Islet of Langerhans (tissue), 1 donor: ENCODE measurements around the gene KRTAP5-1.

Experiments
- FAIRE-seq: peaks from one replicate; lab custom pipeline; 2011; peaks lifted over from hg19 to GRCh38; lab: Jason Lieb, UNC

The KRTAP5-1 gene

DNA sequence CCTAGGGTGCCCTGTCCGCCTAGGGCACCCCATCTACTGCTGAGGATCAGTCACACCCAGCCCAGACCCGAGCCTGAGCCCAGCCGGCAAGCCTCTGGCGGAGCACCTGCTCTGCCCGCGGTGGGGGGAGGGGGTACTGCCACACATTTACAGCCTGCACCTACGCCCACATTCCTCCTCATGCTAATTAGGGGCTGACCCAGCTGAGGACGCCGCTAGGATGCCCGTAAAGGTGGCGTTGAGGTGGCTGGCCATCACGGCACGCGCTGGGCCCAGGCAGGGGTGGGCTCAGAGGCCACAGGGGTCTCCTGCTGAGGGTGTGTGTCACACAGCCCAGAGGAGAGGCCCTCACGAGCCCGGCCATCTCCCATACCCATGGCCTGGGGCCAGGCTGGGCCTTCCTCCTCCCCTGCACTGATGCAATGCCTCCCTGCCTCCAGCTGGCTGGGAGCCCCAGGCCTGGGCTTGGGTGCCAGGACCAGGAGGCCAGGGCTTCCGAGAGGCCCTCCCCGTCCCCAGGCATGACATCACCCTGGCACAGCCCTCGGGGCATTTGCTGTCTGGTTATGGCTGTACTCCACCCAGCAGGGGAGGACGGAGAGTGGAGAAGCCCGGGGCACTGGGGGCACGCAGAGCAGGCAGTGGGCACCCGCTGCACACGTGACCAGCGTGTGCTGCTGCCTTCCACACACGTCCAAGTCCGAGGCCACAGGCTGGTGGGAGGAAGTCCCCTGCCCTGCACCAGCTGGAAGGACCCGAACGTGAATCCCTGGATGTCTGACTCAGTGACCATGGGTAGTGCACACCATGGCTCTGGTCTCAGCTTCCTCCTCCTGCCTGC is 25.8 kb downstream of the KRTAP5-1 start:
- no peak for FAIRE-seq

GRCh38 chr11:1558775-1559110 is 26.3 kb downstream of the KRTAP5-1 start:
- no peak for FAIRE-seq

- FAIRE-seq = no peak
Measured at GRCh38 chr11:1557904-1558774, 26.9 kb downstream of the KRTAP5-1 start.

GRCh38 chr11:1557051-1557884 is 27.8 kb downstream of the KRTAP5-1 start:
- FAIRE-seq = no peak

DNA sequence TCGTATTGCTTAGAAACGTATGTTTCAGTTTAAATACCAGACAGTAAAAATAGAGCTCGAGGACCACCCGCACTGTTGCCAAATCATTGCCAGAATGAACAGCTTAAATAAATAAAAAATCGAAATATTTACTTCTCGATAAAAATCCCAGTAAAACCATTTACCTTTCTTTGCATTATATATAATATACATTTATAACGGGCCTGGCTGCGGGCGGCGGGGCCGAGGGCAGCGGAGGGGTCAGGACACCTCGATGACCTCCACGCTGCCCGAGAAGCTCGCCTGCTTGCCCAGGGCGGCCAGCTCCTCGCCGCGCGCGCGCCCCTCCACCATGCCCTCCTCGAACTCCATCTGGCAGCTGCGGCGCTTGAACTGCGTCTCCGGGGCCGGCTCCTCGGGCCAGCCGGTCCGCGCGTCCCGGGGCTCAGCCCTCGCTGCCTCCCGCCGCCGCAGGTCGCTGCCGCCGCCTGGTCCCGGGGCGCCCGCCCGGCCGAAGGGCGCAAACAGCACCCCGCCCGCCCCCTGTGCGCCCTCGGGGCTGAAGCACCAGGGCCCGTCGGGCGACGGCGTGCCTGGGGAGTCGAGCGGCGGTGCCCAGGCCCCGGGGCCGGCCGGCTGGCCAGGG is 28.7 kb downstream of the KRTAP5-1 start:
- no peak for FAIRE-seq

DNA sequence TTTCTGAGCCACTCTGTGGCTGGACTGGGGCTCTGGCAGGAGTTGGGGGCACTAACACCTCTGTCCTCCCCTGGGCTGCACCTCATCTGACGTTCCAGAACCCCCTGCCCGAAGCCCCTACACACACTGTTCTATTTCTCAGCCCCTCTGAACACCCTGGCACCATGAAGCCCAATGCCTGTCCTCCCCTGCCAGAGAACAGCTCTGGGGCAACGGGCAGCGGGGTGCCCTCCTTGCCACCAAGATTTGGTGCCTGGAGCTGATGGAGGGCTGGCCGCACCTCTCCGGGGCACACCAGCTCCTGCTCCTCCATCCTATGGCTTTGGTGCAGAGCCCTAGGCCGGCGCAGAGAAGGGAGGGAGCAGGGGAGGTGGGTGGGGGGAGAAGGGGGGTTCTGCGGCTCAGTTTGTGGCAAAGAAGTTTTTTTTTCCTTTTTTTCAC is 29.4 kb downstream of the KRTAP5-1 start:
- no peak for FAIRE-seq

DNA sequence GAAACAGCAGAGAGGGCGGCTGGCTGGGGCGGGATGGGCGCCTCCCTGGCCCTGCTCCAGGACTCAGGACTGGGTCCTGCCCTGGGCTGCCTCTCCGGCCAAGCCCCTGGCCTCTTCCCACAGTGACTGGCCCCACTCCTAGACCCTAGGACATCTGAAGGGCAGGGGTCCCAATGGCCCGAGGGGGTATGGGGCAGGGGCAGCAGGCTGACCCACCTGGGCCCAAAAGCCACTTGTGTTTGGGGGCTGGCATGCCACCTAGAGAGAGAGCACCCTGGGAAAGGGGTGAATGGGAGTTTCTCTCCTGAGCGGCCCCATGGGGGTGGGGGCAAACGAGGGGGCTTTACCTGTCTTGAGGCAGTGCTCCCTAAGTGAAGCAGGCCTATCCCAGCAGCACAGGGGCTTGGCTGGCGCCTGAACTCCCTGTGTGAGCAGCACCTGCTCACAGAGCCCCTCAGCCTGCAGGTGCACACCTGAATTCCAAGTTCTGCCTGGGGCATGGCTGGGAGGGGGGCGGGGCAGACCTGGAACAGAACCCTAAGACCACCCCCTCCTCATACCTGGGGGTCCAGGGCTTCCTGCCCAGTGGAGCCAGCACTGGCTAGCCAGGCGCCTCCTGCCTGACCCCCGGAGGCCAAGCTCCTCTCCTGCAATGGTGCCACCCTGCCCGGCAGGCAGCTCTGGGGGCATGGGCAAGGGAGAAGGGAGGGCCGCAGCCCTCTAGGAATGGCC is 29.9 kb downstream of the KRTAP5-1 start:
- no peak for FAIRE-seq

DNA sequence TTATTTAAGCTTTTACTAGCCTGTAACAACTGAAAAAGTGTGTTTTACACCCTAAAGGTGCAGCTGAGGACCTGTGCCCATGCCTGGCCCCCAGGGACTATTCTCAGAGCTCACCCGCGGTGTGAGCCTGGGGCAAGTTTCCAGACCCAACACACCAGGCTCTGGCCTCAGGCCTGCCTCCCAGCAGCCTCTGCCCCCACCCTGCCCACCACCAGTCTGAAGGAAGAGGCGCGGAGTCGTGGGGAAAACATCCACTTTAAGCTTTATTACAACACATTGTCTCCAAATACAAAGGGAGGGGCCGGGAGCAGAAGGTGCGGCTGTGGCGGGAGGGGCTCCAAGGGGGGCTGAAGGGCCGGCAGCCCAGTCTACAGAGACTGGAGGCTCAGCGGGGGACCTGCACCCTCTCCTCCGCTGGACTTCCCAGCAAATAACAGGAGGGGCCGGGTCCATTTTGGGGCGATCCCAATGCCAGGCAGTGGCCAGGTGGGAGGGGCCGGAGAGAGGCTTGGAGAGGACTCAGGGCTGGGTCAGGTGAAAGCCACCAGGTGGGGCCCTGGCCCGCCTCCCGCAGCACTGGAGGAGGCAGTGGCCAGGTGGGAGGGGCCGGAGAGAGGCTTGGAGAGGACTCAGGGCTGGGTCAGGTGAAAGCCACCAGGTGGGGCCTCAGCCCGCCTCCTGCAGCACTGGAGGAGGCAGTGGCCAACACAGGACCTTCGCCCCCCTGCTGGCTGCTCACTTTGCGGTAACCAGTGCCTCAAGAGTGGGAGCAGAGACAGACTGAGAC is 31.1 kb downstream of the KRTAP5-1 start:
- peak; percentile 38 for FAIRE-seq

- FAIRE-seq = no peak
Measured at GRCh38 chr11:1549338-1550330, 35.4 kb downstream of the KRTAP5-1 start.

DNA sequence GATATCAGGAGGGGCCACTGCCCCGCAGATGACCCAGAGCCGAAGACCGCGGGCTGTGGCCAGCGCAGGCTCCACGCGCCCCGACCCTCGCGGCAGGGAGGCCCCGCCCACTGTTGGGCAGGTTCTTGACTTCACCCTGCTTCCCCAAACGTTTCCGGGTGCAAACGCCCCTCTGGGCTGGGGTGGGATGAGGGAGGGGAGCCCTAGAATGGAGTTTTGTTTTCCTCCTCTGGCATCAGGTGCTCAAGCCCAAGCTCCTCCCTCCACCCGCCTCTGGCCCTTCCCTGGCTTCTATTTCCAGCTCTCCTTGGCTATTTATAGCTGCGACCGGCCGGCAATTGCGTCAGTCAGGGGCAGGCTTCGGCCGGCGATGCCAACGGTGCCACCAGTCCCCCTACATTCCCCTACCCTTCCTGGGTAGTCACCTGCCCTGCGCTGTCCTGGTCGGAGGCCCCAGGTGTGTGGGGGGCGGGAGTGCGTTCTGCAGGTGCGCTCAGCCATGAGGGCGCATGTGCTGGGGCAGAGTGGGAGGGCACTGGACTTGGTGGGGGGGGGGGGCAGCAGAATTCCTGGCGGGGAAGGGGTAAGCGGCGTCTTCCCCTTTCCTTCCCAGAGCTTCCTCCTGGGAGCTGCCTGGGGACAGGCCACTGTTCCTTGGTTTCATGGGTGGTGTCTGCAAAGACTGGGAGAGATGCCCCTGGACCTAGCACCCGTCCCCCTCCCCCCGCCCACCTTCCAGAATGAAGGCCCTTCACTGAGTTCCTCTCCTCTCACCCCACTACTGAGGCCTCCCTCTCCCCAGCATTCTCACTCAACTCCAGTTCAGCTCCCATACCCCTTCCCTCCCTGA is 36.6 kb downstream of the KRTAP5-1 start:
- peak; percentile 30 for FAIRE-seq

DNA sequence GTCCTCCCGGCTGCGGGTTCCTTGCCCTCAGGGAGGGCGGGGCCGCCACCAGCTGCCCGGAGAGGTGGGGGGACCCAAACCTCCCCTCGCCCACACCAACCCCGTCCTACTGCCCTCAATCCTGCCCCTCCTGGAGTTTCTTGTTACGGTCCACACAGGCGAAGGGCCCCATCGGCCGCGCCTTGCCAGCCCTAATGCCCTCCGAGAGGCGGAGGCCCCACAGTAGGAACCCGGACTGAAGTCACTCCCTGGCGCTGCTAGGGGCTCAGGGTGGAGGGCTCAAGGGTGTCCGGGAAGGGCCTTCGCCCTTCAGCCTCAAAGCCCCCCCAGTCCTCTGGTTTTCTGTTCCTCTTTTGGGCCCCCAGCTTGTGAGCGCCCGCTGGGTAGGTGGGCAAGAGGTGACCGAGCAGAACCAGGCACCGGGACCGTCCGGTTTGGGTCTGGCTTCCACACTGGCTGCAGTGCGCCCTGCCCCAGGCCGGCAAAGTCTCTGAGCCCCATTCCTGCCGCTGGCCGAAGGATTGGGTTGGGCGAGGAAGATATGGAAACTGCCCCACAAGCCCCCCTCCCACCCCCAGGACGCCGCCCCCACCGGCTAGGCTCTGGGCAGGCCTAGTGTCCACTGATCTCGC is 37.5 kb downstream of the KRTAP5-1 start:
- no peak for FAIRE-seq

DNA sequence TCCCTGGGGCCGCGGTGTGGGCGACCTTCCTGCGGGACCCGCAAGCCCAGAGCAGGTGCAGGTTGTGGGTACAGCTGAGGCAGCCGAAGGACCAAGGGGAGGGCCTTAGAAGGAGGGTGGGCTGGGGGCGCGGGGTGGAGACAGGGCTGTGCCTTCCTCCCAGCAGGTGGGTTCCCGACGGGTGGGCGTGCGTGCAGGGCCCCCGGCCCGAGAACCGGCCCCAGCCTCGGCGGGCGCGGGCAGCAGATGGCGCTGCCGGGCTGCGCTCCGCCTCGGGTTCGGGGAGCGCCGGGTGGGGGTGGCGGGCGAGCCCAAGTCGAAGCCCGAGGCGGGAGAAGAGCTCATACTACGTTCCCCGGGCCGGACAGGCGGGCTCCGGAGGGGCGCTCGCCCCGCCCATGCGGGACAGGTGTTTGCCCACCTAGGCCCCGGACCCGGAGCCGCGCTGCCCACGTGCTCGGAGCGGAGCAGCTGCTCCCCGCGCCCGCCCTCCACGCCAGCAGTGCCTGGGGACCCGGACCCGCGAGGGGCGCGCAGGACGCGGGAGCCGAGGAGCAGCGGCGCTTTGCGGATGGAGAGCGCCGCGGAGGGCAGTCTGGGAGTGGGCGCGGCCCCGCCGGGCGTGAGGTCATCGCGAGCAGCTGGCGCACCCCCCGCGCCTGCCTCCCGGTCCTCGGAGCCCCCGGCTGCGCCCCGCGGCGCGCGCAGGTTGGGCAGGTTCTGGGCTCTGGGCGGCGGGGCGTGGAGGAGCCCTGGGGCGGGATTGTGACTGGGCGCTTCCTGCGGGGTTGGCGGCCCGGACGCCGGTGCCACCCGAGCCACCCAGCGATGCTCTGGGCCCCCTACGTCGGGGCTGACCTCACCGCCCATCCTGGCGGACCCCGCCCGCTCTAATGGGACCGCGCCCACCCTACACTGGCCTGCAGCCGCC is 38.3 kb downstream of the KRTAP5-1 start:
- FAIRE-seq = no peak

DNA sequence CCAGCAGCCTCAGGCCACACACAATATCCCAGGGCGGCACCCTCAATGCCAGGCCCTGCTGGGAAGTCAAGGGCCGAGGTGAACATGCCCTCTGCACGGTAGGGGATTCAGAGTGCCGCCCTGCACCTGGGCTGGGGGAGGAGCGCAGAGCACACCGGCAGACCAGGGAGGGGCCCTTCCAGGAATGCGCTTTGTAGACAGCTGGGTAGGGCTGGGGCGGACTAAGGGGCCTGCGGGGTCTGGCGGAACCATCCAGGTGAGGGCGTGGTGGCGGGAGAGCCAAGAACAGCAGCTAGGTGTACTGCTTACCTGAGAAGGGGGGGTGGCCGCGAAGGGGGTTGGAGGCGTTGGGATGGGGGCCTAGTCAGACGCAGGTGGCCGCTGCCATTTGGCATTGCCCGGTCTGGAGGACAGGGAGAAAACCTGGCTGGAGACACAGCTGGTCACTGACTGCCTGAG is 39.0 kb downstream of the KRTAP5-1 start:
- no peak for FAIRE-seq

DNA sequence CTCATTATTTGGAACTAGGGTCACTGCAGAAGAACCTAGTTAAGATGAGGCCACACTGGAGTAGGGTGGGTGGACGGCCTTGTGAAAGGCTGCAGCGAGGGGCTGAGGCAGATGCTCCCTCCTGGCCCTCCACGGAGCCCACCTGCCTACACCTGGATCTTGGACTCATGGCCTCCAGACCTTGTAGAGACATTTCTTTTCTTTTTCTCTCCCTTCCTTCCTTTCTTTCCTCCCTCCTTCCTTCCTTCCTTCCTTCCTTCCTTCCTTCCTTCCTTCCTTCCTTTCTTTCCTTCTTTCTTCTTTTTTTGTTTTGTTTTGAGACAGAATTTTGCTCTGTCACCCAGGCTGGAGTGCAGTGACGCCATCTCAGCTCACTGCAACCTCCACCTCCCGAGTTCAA is 39.7 kb downstream of the KRTAP5-1 start:
- FAIRE-seq = no peak

DNA sequence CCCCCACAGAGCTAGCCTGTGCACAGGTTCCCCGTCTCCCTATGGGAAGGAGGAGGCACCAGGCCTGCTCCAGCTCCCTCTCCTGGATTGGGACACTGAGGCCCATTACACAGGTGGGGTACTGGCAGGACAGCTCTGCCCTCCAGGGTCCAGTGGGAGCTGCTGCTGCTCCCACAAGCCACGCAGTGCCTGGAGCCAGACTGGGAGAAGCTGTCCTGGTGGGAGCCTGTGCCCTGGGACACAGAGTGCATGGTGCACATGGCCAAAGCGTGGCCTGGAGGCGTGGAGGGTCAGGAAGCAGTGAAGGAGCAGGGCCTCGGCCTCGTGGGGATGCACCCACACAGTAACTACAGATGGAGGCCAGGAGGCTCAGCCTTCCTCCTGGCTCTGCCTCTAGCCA is 40.5 kb downstream of the KRTAP5-1 start:
- FAIRE-seq = no peak

- no peak for FAIRE-seq
Measured at GRCh38 chr11:1543606-1544263, 41.3 kb downstream of the KRTAP5-1 start.
